OCI-M1 (cell line): ENCODE data around the gene MAD2L1BP.
"Not testable (repeated sequence)": the region's sequence is repeated elsewhere in the genome, so short reads cannot be mapped to it uniquely, and the experiment has no call there.

Source experiments
- DNase-seq: peaks from one replicate; lab custom pipeline; 2025; lab: John Stamatoyannopoulos, UW

Gene MAD2L1BP

GRCh38 chr6:43627008-43627825, 8.4 kb upstream of the MAD2L1BP start:
- peak; percentile 98 for DNase-seq

- peak; percentile 87 for DNase-seq
These were observed 7.1 kb upstream of the MAD2L1BP start for GRCh38 chr6:43628393-43629103.

- peak; percentile 100 for DNase-seq
These were observed 6.5 kb upstream of the MAD2L1BP start, which contains the start of gene GTPBP2 for GRCh38 chr6:43629104-43629504. Gene GTPBP2 (minus strand): TSS chr6:43629264. CDS start chr6:43629162, 102 bp downstream.

GRCh38 chr6:43629505-43630300, 5.9 kb upstream of the MAD2L1BP start:
- DNase-seq = peak; percentile 100

GRCh38 chr6:43630980-43631619, 4.5 kb upstream of the MAD2L1BP start:
- DNase-seq = peak; percentile 99

GRCh38 chr6:43633002-43633401, 2.6 kb upstream of the MAD2L1BP start:
- DNase-seq = not testable (repeated sequence)

- no peak for DNase-seq
These were observed 837 bp upstream of the MAD2L1BP start for GRCh38 chr6:43634702-43635303.

- peak; percentile 47 for DNase-seq
These were observed 644 bp downstream of the MAD2L1BP start for GRCh38 chr6:43636308-43636659.

- peak; percentile 48 for DNase-seq
These were observed 4.6 kb downstream of the MAD2L1BP start for GRCh38 chr6:43639984-43640800.

- no peak for DNase-seq
These were observed 9.4 kb downstream of the MAD2L1BP start, which contains the start of gene RSPH9 for GRCh38 chr6:43644940-43645612. Gene RSPH9 (plus strand): TSS chr6:43645036. CDS start chr6:43645099, 63 bp downstream.

- DNase-seq = no peak
These were observed 9.9 kb downstream of the MAD2L1BP start for GRCh38 chr6:43645613-43645964.

- no peak for DNase-seq
These were observed 12.0 kb downstream of the MAD2L1BP start for GRCh38 chr6:43647613-43648012.

GRCh38 chr6:43648248-43648647, 12.6 kb downstream of the MAD2L1BP start:
- no peak for DNase-seq

- DNase-seq = not testable (repeated sequence)
These were observed 17.2 kb downstream of the MAD2L1BP start for GRCh38 chr6:43652822-43653221.

GRCh38 chr6:43657221-43657802, 21.7 kb downstream of the MAD2L1BP start:
- DNase-seq = no peak

- no peak for DNase-seq
These were observed 22.5 kb downstream of the MAD2L1BP start for GRCh38 chr6:43658161-43658560.

GRCh38 chr6:43662948-43663347, 27.3 kb downstream of the MAD2L1BP start:
- DNase-seq = not testable (repeated sequence)

- DNase-seq = no peak
These were observed 29.7 kb downstream of the MAD2L1BP start for GRCh38 chr6:43665376-43665775.

- DNase-seq = no peak
These were observed 30.7 kb downstream of the MAD2L1BP start for GRCh38 chr6:43666196-43666920.
